Stimulated activated CD8-positive, alpha-beta memory T cell treated with anti-CD3 and anti-CD28 coated beads, Interleukin-4, amount 100 ng/mL, for 24 hours (primary cell): ENCODE results near the gene ZRANB1.

ENCODE experiments used
- DNase-seq: peaks from one replicate; pipeline ENCODE4 v3.0.0-alpha.2; 2020; ENCODE audit warnings: low read depth

Gene ZRANB1

DNA sequence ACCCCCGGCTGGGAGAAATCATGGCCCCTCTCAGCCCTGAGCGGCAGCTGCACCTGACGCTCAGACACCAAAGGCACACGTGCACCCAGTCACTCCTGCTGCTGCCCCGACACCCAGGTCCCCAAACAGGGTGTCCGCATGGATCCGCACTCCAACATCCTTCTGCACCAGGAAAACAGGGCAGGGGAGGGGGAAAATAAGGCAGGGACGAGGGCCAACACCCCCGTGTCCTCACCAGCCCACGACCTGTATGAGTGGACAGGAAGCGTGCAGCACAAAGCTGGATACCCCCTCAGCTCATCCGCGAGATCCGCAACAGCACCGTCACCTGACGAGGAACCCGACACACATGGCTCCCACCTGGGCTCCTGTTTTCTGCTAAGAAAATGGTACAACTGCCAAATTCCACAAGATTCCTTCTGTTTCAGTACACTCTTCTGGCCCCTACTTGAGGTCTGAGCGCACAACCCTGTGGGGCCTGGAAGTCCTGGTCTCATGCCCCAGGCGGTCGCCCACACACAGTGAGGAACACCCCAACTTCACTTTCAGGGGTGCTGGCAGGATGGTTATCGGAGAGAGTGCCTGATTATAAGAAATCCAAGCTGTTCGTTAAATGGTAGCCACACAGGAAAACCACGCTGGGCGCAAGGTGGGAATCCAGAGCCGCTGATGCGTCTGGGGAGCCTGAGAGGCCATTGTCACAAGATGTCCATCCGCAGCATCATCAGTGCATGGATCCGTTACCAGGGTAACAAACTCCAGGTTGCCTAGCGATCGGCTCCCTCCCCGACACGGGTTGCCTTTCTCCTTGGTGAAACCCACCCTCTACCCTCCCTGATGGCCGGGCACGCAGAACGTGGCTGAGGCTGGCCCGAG is 63.6 kb downstream of the ZRANB1 start:
- no peak for DNase-seq

DNA sequence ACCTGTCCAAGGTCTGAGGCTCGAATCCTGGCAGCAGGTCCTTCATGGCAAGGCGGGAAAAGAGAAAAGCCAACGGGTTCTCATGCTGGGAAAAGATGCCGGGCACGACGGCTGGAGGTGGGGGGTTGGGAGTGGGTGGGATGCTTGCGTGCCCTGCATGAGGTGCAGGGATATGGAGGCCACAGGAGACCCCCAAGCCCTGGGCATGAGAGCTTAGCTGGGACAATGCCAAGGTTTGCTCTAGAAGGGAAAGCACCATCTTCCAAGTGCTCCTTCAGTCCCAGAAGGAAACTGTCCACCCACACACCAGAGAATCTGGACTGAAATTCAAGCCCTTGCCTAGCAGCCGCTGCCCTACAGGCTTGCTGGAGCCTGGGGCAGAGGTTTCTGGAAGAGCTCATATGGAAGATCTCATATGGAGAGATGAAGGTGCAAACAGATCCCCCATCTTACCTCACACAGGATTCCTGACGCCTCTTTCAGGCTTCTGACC is 64.3 kb downstream of the ZRANB1 start:
- no peak for DNase-seq

DNA sequence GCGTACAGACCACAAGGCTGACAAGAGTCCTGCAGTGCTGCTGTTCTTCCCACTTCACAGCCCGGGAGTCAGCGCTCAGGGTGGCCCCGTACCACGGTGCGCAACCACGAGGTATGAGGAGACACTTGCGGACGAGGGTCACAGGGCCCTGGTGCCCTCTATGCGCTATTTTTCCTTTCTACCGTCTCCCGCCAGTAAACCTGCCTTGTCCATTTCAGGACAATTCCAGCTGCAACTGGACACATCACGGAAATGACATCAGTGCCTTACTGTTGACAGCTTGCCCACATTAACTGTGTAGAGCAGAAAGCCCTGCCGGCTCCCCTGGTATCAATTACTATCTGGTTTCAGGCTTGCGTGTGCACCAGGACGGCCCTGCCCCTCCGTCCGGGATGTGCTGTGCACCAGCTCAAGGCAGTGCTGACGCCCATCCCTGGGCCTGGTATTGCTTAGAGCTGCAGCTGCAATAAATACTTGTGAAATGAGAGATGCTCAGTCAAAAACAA is 65.1 kb downstream of the ZRANB1 start:
- no peak for DNase-seq

DNA sequence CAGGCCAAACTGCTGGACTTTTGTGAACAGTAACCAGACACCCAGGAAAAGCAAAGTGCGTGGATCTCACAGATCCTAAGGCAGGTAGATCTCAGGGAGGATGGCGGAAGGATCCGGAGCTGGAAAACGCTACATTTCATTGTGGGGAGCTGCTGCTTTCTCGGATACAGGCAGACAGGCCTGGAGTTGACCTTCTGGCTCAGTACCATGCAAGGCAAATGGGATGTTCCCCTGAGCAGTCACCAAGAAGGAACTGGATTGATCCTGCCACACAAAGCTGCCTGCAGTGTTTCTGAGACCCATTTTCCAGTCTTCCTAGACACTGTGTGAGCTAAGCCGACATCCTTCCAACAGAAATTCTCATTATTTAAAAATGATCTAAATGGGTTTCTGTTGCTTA is 65.5 kb downstream of the ZRANB1 start:
- DNase-seq = no peak

DNA sequence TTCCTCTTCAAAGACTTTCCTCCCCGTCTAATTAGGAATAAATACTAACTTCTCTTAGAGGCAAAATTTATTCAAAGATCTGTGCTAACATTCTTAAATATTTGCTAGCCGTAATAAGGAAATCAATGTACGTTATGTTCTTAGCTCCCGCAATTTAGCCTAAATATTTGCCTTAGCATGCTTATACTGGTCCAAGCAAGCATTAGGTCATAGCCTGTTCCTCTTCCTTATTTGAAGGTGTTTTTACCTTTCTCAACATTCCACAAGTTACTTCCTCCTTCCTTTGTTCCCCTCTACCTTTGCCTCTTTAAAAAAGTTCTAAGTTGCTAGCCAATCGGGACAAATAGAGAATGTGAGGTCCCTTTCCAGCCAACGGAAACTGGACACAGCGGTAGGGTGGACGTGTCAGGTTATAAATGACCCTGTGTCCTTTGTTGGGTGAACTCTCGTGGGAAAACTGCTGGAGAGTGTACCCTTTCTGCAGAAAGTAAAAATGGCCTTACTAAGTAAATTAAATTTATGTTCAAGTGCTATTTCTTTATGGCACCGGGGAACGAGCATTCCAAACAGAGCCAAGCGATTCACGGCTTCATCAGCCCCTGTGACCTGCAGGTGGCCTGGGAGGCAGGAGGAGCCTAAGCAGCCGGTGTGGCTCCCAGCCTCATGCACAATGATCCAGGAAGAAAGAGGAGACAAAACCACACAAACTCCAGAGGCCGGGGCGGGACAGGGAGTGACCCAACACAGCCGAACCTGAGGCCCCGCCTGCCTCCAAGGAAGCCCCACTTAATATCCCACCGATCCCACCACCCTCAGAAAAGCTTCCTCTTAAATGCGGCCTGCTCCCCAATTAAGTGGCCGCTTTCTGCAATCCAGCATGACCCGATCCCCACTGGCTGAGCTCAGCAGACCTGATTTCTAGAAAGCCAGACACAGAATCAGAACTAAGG is 67.0 kb downstream of the ZRANB1 start:
- no peak for DNase-seq

DNA sequence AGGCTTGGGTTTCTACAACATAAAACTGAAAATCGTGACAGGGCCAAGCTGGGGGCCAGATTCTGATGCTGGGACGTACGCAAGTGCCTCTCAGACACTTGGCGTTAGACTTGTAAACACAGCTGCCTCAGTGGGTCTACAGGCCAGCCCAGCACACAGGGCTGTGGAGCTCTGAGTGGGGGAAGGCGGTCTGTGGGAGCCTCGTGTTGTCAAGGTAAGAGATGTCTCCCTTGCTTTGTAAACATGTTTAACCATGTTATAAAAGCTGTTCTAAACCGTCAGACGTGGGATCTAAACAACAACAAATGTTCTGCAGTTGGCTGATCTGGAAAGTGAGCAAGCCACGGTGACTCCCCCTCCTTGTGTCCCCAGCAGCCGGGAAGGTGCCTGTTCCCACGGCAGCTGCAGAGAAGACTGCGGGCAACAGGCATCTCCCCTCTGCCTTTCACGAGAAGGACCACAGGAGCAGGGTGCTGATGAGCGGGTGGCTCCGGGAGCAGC is 67.8 kb downstream of the ZRANB1 start:
- DNase-seq = no peak

DNA sequence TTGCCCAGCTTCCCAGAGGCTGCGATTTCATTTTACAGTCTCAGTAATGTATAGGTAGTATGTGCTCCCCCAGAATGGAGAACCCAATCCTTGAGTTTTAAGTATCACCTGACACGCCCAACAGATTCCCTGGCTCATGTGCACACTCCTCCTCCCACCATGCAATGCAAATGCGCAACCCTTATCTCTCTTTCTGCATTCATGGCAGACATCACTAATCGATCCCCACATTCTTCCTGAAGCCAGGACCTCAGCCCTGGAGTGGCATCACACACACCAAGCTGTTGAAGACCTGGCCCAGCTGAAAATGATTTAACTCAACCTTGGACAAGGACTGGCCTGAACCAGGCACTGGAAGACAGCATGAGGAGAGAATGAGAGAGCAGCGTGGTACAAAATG is 68.4 kb downstream of the ZRANB1 start:
- no peak for DNase-seq

DNA sequence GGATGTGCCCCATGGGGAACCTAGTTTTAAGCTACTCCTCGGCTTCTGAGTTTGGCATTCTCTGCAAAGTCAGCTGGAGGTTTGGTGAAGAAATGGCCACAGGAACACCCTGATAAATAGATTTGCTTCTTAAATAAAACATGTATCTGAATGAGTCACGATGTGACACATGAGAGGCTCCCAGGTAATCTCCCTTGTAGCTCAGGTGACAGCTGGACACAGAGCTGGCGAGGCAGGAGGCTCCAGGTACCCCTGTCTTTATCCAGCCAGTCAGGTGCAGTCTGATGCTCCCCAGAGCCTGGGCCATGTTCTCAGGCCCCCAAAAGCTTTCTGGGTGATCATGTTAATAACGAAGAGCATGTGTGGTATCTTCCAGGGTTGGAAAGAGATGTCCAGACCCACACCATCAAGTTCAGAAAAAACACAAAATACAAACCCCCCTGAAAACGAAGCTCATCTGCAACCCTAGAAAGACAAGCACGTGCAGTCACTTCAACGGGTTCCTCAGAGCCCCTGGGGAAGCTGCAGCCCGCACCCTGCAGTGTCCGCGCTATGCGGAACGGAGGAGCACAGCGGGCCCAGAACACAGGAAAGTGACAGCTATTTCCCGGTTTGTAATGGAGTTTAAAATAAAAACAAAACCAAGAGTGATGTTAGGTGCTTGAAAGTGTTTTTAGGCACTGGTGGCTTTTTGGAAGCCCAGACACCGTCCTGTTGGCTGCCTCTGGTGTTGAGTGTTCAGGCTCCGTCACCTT is 69.4 kb downstream of the ZRANB1 start:
- DNase-seq = no peak

DNA sequence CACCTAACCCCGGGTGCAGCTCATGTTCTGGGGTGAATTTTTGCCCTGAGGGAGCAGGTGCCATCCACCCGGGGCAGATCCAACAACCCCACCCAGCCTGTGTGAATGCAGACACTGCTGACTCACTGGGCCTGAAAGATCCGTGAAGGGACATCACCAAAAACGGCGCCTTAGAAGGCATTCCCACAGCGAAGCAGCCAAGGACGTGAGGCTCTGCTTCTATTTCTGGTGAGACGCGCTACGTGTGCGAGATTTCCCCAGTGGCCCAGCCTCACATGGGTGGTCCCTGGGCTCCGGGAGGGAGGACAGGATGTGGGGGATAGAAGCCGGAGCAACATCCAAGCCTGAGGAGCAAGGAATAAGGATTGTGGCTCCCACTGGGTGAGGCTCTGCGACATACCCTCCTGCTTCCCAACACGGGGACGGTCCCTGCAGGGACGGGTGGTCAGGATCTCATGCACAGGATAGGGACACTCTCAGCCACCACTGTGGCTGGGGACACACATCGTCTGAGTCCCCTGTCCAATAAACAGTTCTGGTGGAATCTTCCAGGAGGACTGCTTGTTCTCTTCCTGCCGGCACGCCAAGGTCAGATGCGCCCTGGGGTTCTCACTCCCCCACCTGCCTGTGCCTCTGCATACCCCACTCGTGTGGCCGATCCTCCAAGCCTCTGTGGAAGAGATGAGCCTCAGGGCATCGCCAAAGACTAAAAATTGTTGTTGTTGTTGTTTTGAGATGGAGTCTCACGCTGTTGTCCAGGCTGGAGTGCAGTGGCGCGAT is 70.2 kb downstream of the ZRANB1 start:
- DNase-seq = no peak

DNA sequence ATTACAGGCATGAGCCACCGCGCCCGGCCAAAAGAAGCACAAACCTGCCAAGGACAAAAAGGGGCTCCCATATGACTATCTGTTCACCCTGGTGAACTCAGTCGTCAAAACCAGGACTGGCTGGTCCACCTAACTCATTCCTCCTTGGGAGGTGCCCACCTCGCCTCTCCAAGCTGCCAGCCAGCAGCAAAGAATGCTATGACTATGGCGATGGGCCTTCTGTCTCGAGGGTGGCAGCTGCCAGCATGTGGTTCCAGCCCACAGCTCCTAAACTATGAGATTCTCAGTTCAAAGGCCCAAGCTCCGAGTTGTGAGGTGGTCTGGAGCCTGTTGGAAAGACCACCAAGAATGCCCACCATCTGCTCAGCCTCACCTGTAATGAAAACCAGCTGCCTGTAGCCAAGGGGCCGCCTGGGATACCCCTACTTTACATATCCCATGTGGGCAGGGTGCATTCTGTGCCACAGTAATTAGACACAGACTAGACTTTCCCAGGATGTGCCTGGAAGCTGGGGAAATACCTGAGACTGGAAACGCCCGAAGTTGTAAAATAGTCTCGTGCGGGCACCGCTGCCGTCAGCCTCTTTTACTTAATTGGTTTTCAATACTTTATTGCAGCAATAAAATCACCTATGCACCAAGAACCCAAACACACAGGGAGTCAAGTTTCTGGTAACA is 71.1 kb downstream of the ZRANB1 start:
- no peak for DNase-seq

DNA sequence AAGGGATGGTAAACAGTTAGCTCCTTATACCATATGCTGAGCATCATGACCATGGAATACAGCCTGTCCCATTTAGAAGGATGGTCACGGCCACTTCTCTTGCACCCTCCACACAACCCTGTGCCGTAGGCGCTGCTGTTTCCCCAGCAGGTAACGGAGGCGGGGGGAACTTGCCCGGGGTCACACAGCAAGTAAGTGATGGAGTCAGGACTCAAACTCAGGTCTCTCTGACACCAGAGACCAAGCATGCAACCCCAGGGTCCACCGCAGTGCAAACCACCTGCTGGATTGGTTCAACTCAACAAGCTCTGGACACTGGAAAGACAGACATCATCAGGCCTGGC is 71.6 kb downstream of the ZRANB1 start:
- no peak for DNase-seq

DNA sequence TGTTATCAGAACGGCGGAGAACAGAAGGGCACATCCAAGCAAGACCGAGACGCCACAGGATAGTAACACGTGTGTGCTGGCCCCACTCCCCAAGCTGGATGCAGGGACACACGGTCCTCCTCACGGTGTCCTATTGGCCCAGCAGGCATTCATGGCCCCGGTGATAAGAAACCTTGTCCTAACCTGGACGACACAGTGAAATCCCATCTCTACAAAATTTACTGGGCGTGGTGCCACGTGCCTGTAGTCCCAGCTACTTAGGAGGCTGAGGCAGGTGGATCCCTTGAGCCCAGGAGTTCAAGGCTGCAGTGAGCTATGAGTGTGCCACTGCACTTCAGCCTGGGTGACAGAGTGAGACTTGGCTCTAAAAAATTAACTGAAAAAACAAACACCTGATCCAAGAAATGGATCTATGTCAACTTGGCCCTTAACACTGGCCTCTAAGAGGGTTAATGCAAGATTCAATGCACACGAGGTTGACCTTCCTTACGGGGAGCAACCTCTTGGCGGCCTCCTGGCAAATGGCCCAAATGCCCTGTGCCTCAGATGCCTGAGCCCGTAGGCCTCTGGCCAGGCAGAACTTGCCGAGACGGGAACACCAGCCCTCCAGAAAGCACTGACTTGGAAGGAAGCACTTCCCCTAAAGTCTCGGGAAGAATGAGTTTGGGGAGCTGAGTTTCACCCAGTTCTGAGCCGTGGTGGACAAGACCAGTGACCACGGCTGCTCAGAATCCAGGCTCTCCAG is 72.3 kb downstream of the ZRANB1 start:
- DNase-seq = no peak

DNA sequence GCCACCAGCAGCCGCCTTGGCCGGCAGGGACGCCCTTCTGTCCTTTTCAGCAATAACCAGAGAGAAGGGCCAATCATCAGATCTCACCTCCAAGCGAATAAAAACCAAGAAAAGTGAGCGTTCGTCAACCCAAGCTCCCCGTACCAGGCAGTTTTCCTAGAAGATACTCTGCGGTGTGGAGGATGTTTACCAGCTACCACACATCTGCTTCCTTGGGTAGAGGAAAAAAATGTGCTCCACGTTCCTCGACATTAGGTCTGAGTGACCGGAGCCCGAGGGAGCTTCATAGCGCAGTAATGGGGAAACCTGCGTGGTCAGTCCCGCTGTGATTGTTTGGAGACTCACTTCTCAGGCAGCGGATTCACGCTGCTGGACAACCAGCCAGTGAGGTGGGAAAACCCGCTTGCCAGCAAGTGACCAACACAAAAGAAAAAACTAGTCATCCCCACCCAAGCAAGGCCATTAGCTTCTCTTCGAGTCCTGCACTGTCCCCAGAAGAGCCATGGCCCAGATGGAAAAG is 73.0 kb downstream of the ZRANB1 start:
- DNase-seq = no peak

DNA sequence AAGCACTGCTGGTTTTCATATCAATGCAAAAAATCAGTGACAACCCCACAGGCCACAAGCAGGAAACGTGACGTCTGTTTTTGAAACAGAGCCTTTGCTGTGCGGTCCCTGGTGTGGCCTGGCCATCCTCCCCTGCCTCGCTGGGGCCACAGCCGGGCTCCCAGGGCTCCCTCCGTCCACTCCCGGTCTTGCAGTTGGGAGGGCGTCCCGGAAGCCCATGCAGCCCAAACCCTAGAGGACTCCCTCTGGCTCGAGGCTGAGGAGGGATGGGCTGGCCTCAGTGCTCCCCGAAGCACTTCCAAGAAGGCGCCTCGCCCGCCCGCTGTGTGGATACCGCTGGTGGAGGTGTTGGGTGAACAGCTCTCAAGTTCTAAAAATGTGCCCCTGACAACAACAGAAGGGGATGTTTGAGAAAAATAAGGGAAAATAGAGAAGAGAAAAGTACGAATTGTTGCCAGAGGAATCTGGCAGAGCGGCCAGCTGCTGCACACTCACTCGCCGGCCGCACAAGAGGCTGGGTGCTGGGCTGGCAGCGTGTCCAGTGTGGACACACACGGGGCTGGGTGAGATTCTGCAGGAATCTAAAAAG is 73.5 kb downstream of the ZRANB1 start:
- DNase-seq = peak; percentile 8

DNA sequence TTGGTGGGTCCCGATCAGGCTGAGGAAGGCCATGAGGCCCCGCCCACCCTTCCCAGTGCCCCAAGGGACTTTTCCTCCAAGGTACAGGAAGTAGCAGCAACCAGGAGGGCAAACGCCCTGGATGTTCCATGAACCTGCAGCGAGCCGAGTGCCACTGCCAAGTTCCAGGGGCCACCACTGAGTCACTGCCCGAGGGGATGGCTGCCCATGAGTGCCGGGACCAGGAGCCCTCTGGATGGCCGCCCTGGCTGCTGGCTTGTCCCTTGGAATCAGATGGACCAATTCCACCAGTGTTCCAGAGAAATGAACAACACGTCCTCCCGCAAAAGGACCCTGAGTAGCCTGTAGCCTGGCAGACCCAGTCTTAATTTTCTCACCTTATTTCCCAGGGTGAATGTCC is 74.2 kb downstream of the ZRANB1 start:
- no peak for DNase-seq

DNA sequence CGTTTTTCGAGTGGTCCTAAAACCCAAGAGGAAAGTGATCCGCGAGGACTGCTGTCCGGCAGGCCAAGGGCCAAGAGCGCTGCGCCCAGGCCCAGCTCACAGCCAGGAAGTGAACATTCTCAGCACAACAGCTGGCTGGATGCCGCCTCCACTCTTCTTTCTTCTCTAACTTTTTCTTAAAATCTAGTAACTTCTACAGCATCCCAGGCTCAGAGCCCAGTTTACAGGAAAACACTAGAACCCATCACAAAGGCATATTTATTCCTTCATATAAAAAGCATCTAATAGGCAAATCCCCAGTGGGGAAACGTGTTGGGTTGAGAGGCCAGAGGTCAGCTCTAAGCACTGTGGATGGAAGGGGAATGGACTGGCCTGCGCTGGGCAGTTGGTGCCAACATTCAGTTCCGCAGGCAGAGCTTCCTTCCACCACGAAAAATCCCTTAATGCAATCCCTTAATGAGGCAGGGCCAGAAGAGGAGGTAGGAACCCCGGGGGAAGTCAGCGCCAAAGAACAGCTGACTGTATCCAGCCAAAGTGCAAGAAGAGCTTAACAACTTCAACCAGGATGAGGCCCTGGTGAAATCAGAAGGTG is 74.8 kb downstream of the ZRANB1 start:
- DNase-seq = no peak

DNA sequence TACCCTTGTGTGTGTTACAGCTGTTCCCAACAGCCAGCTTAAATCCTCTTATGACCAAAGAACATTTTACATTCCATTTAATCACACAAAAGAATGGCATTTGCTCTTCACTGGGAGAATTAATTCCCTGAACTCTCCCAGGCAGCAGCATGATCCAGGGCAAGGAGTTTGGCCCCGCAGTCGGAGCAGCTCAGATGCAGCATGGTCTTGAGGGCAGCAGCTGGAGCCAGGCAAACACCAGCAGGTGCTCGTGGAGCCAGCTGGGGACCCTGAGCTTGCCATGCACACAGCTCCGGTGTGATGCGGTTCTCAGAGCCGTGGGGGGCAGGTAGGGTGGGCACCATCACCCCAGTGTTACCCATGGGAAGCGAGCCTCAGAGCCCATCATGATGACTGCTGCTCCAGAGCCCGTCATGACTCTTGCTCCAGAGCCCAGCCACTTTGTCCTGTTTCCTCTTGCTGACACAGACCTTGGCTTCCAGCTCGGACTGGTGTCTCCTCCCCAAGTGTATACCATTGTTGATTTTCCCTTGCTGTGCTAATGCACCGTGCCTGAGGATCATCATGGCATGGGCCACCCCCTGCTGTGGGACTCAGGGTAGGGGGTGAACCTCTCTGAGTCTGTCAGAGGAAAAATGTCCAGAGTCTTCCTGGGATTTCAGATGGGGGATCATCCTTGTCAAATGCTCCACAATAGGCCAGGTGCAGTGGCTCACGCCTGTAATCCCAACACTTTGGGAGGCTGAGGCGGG is 75.8 kb downstream of the ZRANB1 start:
- DNase-seq = no peak

DNA sequence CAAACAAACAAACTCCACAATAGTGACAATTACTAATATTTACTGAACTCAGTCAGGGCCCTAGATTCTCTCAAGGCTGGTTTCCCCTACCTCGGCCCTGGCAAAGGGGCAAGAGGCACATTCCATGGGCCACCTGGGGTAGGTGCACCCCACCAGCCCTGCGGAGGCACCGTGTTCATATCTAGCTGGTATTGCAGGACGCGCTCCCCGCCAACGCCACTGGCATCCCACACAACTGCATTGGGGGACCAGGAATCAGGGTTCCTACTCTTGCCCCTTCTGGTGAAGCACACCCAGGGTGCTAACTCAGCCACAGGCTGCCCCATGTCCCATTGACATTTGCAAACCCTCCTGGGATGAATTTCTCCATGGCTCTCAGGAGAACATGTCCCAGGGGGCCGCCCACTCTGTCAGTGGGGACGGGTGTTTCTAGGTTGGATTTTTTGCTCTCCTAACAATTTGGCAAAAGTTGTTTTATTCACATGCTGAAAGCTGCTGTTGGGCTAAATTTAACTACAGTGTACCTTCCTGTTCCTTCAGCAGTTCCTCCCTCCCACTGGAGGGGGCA is 76.7 kb downstream of the ZRANB1 start:
- DNase-seq = no peak
